Measurements from ENCODE around the gene ZDHHC14.

DNA sequence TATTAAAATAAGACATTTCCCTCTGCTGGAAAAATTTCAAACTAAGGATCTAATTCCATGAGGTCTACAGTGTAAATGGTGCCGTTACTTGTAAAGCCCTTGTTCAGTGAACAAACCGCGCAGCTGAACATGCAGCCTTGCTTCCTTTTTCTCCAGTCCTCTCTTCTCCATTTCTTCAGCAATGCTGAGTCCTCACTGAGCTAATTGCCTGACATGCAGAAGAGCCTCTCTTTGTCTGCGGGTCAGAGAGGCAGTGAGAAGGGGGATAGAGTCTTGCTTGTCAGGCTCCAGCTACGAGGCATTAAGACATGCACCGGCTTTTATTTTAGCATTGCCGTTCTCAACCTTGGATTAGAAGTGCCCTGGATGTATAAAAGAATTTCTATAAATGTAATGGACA, 25.7 kb downstream of the ZDHHC14 start:
- TF ChIP-seq, protein P1, sequence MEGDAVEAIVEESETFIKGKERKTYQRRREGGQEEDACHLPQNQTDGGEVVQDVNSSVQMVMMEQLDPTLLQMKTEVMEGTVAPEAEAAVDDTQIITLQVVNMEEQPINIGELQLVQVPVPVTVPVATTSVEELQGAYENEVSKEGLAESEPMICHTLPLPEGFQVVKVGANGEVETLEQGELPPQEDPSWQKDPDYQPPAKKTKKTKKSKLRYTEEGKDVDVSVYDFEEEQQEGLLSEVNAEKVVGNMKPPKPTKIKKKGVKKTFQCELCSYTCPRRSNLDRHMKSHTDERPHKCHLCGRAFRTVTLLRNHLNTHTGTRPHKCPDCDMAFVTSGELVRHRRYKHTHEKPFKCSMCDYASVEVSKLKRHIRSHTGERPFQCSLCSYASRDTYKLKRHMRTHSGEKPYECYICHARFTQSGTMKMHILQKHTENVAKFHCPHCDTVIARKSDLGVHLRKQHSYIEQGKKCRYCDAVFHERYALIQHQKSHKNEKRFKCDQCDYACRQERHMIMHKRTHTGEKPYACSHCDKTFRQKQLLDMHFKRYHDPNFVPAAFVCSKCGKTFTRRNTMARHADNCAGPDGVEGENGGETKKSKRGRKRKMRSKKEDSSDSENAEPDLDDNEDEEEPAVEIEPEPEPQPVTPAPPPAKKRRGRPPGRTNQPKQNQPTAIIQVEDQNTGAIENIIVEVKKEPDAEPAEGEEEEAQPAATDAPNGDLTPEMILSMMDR (IDR thresholded peaks at IDR 0.05) = no peak
- TF ChIP-seq POLR2A (IDR thresholded peaks at IDR 0.05) = no peak

Data from thyroid gland (tissue), 4 donors.